Measurements from ENCODE around the gene MTMR2. TPM values are rescaled to one million over a fixed set of nuclear protein-coding genes. Genes with fewer than 3 reads are reported as not detected.

The MTMR2 gene
- polyA plus RNA-seq, 2 of the 4 experiments (the other 2 are of a cell fraction), result 22.2 to 28.7 TPM

DNA sequence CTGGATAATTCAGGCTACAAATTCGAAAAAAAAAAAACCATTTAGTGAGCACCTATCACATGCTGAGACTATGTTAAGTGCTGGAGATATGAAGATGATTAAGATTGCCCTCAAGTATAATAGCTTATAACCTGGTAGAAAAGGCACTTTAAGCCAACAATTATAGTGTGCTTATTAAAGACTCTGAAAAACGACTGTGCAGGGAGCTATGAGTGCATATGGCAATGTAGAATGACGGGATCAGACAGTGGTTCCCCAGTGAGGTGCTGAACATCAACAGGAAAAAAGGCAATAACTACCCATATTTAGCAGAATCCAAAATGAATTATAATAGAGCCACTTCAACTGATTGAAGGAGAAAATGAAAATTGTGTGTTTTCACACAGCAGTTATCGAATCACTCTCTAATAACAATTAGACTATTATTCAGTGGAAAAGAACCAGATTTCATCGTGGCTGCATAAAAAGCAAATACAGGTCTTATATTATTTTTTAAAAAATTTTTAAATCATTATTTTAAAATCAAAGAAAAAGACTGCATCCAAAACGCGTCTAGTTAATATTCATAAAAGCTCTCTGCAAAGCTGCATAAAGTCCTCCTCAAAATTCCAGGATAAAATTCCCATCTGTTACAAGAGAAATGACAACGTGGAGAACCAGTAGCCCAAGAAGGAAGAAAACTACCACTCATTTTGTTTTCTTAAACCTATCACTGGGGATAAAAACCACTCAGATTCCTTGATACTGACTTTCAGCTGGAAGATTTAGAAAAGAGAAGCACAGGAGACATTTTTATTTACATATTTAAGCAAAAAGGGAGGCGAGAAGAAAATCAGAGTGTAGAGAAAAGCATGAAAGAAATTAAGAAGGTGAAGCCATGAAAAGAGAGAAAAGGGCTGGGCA, 1.1 kb downstream of the MTMR2 start:
- H3K9me3 ChIP-seq, result no peaks in the 10 kb centered on the region
- 30% methylated on average over 9 of the region's 9 CpGs for WGBS (ENCODE audit: missing lambda C conversion rate)
- no peak for TF ChIP-seq MAZ (IDR thresholded peaks at IDR 0.05; ENCODE audit: borderline replicate concordance, low read depth, low read length)
- no peak for TF ChIP-seq RARB (CRISPR knock-in tag; IDR thresholded peaks at IDR 0.05)
- TF ChIP-seq EHMT2 (IDR thresholded peaks at IDR 0.05; ENCODE audit: low read depth), result no peak
- TF ChIP-seq RNF2 (IDR thresholded peaks at IDR 0.05; ENCODE audit: borderline replicate concordance, low read depth), result no peak
- TF ChIP-seq SREBF2 (IDR thresholded peaks at IDR 0.05), result no peak
- TF ChIP-seq, protein P1, sequence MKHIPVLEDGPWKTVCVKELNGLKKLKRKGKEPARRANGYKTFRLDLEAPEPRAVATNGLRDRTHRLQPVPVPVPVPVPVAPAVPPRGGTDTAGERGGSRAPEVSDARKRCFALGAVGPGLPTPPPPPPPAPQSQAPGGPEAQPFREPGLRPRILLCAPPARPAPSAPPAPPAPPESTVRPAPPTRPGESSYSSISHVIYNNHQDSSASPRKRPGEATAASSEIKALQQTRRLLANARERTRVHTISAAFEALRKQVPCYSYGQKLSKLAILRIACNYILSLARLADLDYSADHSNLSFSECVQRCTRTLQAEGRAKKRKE (CRISPR knock-in tag; IDR thresholded peaks at IDR 0.05; ENCODE audit: low read depth), result no peak
- TF ChIP-seq TFCP2L1 (CRISPR knock-in tag; IDR thresholded peaks at IDR 0.05), result no peak
- TF ChIP-seq, protein P2, sequence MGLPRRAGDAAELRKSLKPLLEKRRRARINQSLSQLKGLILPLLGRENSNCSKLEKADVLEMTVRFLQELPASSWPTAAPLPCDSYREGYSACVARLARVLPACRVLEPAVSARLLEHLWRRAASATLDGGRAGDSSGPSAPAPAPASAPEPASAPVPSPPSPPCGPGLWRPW (IDR thresholded peaks at IDR 0.05), result no peak
- TF ChIP-seq, protein P3, sequence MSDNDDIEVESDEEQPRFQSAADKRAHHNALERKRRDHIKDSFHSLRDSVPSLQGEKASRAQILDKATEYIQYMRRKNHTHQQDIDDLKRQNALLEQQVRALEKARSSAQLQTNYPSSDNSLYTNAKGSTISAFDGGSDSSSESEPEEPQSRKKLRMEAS (IDR thresholded peaks at IDR 0.05), result no peak
- no peak for TF ChIP-seq KDM5A (IDR thresholded peaks at IDR 0.05)
- TF ChIP-seq, protein P4, sequence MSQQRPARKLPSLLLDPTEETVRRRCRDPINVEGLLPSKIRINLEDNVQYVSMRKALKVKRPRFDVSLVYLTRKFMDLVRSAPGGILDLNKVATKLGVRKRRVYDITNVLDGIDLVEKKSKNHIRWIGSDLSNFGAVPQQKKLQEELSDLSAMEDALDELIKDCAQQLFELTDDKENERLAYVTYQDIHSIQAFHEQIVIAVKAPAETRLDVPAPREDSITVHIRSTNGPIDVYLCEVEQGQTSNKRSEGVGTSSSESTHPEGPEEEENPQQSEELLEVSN (IDR thresholded peaks at IDR 0.05; ENCODE audit: borderline replicate concordance, low read depth), result no peak
- TF ChIP-seq, protein P5, sequence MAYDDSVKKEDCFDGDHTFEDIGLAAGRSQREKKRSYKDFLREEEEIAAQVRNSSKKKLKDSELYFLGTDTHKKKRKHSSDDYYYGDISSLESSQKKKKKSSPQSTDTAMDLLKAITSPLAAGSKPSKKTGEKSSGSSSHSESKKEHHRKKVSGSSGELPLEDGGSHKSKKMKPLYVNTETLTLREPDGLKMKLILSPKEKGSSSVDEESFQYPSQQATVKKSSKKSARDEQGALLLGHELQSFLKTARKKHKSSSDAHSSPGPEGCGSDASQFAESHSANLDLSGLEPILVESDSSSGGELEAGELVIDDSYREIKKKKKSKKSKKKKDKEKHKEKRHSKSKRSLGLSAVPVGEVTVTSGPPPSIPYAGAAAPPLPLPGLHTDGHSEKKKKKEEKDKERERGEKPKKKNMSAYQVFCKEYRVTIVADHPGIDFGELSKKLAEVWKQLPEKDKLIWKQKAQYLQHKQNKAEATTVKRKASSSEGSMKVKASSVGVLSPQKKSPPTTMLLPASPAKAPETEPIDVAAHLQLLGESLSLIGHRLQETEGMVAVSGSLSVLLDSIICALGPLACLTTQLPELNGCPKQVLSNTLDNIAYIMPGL (CRISPR knock-in tag; IDR thresholded peaks at IDR 0.05; ENCODE audit: borderline replicate concordance), result no peak
- peak overlapping the region; percentile 84 for H3K4me3 ChIP-seq
- no peak for DNase-seq (ENCODE audit: low read depth in 1 of 2, low spot score in 1 of 2)
- no peak for FAIRE-seq
- H3K4me1 ChIP-seq, result peaks cover 25% of the 10 kb centered on the region; the same call in 2 of the 3 replicates
- peak overlapping the region; percentile 98 to 100 for H3K27ac ChIP-seq
- ChIA-PET POLR2A (no interaction called here), CTCF (interaction anchor here (0.6 to 1.6 kb wide), 3 partner anchors 66 to 421 kb away, joined by 3 to 5 read pairs (median 4); partner anchors contain the start of gene MAML2)
- ATAC-seq, result no peak
- peak overlapping the region; percentile 88 for H3K4me2 ChIP-seq

DNA sequence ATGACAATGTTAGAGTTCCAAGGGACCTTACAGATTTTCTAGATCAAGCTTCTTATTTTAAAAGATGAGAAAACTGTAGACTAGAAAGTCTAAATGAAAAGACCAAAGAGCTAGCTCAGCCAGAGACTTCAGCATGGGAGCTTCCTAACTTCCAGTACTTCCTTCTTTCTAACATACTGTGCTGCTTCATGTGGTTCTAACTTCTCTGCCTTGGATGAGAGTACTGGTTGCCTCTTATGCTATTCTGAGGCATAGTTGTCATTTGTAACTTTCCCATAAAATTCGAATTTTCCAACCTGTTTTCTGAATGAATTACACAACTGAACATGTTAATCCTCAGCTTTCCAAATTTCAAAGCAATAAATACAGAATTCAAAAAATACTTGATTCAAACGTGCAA, 1.8 kb downstream of the MTMR2 start:
- FAIRE-seq, result no peak
- ChIA-PET CTCF (interaction anchor here (0.9 to 1.6 kb wide), 2 partner anchors 86 to 421 kb away, joined by 3 to 5 read pairs; partner anchors contain the start of gene MAML2), POLR2A (no interaction called here)
- no peak overlapping the region; a peak in 1 of 6 replicates for H3K27ac ChIP-seq
- no peak for DNase-seq (ENCODE audit: low read depth in 1 of 2, low spot score in 1 of 2)
- no peaks in the 10 kb centered on the region for H3K9me3 ChIP-seq
- 2% methylated on average over 2 of the region's 2 CpGs for WGBS (ENCODE audit: missing lambda C conversion rate)
- H3K4me1 ChIP-seq, result peaks cover 32% of the 10 kb centered on the region
- H3K4me2 ChIP-seq, result peak overlapping the region; percentile 88
- H3K4me3 ChIP-seq, result peak overlapping the region; percentile 84; the same call in 1 of the 3 replicates
- TF ChIP-seq EHMT2 (IDR thresholded peaks at IDR 0.05; ENCODE audit: low read depth) (no peak), JUN (IDR thresholded peaks at IDR 0.05) (no peak), EHF (CRISPR knock-in tag; IDR thresholded peaks at IDR 0.05) (no peak), NPAS2 (CRISPR knock-in tag; IDR thresholded peaks at IDR 0.05; ENCODE audit: borderline replicate concordance) (no peak), KDM1A (IDR thresholded peaks at IDR 0.05; ENCODE audit: low read depth) (no peak), MAFK (IDR thresholded peaks at IDR 0.05; ENCODE audit: partially characterized antibody) (no peak), PHF8 (IDR thresholded peaks at IDR 0.05; ENCODE audit: borderline replicate concordance, low read depth) (no peak)
- TF ChIP-seq, protein P6, sequence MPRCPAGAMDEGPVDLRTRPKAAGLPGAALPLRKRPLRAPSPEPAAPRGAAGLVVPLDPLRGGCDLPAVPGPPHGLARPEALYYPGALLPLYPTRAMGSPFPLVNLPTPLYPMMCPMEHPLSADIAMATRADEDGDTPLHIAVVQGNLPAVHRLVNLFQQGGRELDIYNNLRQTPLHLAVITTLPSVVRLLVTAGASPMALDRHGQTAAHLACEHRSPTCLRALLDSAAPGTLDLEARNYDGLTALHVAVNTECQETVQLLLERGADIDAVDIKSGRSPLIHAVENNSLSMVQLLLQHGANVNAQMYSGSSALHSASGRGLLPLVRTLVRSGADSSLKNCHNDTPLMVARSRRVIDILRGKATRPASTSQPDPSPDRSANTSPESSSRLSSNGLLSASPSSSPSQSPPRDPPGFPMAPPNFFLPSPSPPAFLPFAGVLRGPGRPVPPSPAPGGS (IDR thresholded peaks at IDR 0.05), result no peak
- TF ChIP-seq, protein P7, sequence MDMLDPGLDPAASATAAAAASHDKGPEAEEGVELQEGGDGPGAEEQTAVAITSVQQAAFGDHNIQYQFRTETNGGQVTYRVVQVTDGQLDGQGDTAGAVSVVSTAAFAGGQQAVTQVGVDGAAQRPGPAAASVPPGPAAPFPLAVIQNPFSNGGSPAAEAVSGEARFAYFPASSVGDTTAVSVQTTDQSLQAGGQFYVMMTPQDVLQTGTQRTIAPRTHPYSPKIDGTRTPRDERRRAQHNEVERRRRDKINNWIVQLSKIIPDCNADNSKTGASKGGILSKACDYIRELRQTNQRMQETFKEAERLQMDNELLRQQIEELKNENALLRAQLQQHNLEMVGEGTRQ (IDR thresholded peaks at IDR 0.05), result no peak
- ATAC-seq, result no peak
